IPS-11a (cell line): ENCODE measurements around the gene ZMYND10.

Experiments used
- H3K4me3 ChIP-seq: one replicate; pipeline ENCODE4 v1.5.1; 2013; ENCODE audit warnings: low read depth, low read length, control low read depth

The ZMYND10 gene

DNA sequence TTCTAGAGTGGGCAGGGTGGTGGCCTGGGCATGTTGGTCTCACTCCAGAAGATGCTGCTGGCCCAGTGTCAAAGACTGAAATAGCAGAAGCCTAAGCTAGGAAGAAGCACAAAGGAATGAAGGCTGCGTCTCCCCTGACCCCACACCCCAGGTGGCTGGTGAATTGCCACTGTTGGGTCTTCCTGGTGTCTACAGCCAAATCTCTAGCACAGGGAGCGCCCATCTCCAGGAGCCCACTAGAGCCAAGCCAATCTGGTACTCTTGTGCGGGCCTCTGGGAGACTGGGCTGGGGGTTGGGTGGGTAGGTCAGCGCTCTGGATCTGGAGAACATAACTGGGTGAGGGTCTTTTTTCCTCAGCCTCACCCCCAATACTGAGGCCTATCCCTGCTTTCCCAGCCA, 18.4 kb downstream of the ZMYND10 start:
- peak overlapping the region; percentile 94 for H3K4me3 ChIP-seq

DNA sequence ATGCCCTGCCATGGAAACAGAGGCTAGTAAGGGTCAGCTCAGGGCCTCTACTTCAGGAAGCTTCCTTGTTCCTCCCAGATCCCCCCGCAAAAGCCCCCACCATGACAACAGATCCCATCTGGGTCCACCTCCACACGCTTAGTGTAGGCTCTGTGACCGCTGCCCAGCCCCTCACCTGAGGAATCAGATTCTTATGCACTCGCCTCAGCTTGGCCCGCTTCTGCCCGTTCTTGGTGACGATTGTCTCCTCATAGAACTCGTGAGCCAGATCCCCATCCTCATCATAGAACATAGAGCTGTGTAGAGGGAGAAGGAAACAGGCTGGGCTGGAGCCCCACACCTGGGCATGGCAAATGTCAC, 19.4 kb downstream of the ZMYND10 start:
- H3K4me3 ChIP-seq, result no peak overlapping the region

DNA sequence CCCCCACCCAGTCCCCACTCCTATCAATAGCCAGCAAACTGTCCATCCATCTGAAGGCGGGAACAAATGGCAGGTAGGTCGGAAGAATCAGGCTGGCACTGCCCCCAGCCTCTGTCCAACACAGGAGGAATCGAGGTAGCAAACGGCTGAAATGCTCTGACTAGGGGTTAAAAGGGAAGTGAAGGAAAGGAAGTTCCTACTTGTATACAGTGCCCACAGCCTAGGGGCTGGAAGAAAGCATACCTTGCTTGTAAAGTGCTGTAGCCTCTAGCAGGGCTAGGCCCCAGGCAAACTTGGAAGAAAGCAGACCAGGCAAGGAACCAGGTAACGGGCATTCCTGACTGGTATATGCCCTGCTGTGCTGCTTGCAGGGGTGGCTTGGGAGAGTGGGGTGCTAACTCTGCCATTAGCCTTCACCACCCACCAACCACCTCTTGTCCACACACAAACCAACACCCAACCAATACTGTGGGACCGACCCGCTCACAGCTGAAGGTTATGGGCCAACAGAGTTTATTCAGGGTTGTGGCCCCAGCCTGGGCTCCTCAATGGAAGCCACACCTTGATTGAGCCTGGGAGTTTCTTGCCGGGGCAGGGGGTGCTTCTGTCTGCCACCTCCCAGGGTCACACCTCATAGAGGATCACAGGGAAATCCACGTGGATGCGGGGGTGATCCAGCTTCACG, 19.9 kb downstream of the ZMYND10 start:
- no peak overlapping the region for H3K4me3 ChIP-seq

GRCh38 chr3:50325113-50325480, 20.4 kb downstream of the ZMYND10 start:
- no peak overlapping the region for H3K4me3 ChIP-seq

DNA sequence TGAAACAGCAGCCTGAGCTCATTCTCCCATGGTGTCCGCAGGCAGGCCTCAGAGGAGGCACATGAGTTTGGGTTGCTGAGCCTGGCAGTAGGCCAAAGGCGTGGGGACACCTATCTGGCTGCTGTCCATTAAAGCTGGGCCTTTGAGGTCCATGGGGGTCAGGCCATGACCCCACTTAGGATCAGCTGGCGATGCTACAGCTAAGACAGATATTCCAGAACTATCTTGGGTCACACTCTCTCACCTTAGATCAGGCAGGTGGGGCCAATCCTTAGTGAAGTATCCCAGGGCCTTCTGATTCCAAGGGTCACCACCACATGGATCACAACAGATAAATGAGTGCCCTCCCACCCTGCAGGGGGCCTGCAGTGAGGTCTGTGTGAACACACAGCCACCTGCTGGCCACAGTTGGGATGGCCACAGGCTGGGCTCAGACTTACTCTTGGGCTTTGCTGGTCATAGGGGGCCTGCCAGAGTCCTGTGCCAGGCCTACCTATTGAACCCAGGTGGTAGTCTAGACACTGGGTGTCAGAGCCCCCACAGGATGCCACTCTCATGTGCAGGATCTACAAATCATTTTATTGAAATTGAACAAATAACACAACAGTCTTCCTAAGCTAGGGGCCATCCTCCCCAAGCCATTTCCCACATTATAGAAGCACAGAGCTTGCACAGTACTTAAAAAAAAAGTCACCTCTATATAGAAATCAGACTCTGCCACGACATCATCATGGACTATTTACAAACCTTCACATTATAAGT, 21.0 kb downstream of the ZMYND10 start:
- no peak overlapping the region for H3K4me3 ChIP-seq

GRCh38 chr3:50323614-50324199, 21.8 kb downstream of the ZMYND10 start:
- H3K4me3 ChIP-seq, result no peak overlapping the region

- no peak overlapping the region for H3K4me3 ChIP-seq
Measured at GRCh38 chr3:50323092-50323600, 22.4 kb downstream of the ZMYND10 start.

DNA sequence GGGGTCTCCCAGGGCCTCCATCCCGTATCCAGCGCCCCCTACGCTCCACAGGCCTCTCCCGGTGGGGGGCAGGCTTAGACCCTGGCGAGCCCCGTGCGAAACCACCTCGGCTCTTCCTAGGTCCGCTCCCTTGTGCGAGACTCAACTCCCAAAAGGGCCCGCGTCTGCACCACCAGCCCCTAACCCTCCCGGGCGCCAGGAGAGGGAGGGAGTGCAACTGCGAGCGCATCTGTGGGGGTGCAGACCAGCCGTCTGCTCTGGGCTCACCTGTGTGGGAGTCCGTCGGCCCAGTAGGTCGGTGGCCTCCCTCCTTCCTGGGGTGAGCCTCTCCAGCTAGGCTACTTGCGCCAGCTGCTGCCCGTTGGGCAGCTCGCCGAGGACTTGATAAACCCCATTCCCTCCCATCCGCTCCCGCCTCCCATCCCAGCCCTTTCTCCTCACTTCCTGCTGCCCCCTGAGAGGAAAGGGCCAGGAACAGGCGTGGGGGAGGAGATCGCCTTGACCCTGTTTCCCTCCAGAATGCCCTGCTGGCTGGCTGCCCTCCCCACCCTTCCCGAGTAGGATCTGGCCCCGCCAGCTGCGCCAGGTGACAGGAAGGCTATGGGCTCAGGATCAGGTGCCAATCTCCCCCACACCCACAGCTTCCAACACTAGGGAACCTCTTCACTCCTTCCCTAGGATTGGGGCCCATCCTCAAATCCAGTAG, 23.0 kb downstream of the ZMYND10 start, which contains the start of gene HYAL2:
Gene HYAL2, minus strand, starts transcription at position 360 of the 706 bp plus-strand sequence. CDS start 2,256 bp downstream, outside the sequence.
- H3K4me3 ChIP-seq, result peak within 1 kb of the TSS; percentile 82

DNA sequence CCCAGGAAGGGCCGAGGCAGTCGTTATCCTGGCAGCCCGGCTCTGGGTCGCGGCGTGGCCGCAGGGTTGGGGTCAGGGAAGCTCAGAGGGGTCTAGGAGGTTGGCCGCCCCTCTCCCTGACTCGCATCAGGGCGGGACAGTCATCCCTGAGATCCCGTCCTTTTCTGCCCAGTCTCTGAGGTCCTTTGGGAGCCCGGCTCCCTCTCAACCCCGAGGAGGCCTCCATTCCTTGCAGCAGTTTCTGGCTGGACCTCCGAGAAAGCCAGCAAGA, 23.5 kb downstream of the ZMYND10 start:
- H3K4me3 ChIP-seq, result peak overlapping the region; percentile 82

DNA sequence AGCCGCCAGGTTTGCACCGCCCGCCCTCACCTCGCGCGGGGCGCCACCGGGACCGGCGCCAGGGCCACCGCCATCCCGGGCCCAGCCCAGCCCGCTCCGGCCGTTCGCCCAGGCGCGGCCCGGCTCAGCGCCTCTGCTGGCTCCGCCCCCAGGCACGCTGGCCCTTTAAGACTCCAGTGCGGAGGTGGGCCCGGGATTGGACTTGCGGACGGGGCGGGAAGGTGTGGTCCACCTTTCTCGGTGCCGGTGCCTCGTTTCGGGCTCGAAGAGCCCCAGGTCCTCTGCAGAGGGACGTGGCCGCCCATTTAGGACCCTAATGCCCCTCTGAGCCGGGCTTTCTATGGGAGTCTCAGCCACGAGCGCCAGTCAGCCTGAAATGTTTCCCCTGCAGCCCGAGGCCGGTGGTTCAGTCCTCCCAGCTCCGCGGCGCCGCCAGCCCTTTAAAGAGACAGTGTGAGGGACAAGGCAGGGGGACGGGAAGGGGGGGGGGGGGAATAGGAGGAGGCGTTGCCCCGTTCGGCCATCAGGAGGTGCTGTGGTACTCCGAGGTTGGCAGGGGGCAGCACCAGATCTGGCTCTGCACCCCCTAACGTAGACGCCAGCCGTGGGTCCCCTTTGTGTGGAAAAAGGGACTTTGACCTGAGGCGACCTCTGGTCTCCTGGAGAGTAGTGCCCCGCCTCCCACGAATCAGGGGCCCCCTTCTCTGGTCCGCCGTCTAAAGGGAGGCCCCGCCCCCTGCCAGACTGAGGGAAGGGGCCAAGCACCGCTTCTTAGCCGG, 24.0 kb downstream of the ZMYND10 start:
- peak overlapping the region; percentile 82 for H3K4me3 ChIP-seq

- peak overlapping the region; percentile 82 for H3K4me3 ChIP-seq
Measured at GRCh38 chr3:50320853-50321335, 24.6 kb downstream of the ZMYND10 start.

GRCh38 chr3:50319894-50320625, 25.5 kb downstream of the ZMYND10 start:
- H3K4me3 ChIP-seq, result peak overlapping the region; percentile 82

- no peak overlapping the region for H3K4me3 ChIP-seq
Measured at GRCh38 chr3:50319181-50319893, 26.2 kb downstream of the ZMYND10 start.

- no peak overlapping the region for H3K4me3 ChIP-seq
Measured at GRCh38 chr3:50318615-50319014, 26.9 kb downstream of the ZMYND10 start.

DNA sequence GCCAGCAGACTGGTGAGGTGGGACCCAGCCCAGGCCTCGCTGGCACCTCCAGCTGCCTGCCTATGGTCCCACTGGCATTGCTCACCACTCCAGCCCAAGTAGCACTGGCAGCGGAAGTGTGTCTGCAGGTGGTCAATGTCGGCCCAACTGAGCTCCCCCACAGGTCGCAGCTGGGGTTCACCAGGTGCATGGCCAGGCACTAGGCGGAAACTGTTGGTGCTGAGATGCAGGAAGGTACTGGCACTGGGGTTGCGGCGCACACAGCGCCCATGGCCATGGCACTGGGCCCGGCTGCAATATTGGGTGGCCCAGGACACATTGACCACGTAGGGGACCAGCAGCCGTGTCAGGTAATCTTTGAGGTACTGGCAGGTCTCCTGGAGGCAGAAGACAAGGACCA, 27.4 kb downstream of the ZMYND10 start:
- H3K4me3 ChIP-seq, result no peak overlapping the region

DNA sequence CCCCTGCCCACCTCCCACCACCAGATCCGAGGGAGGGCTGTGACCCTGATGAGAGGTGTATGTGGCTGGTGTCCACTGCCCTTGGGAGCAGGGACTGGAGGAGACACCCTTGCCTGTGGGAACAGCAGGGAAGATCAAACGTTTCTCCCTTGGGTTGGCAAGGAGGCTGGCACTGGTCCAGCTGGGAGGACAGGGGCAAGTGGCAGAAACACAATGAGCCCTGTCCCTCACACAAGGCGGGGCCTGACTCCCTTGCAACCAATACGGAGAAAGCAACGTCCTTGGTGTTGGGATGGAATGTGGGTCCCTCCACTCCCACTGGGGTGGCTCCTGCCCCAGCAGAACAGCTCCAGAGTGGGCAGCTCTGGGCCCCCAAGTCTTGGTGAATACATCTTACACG, 28.2 kb downstream of the ZMYND10 start:
- H3K4me3 ChIP-seq, result no peak overlapping the region

GRCh38 chr3:50316657-50317242, 28.8 kb downstream of the ZMYND10 start:
- no peak overlapping the region for H3K4me3 ChIP-seq

DNA sequence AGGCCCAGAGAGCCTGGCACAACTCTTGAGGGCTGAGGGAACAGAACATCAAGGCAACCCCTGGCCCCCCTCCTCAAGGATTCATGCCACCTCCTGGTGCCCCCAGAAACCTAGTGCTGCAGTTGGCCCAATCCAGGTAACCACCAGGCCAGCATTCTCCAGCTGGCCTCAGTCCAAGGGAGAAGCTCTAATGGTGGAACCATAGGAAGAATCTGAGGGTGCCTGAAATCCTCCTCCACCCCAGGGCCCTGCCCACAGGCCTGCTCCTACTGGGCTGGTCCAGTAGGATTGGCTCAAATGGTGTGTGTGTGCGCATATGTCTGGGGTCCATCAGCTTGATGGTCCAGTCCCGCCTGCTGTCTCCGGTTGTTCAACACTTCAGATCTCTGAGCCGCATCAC, 30.7 kb downstream of the ZMYND10 start:
- H3K4me3 ChIP-seq, result no peak overlapping the region

DNA sequence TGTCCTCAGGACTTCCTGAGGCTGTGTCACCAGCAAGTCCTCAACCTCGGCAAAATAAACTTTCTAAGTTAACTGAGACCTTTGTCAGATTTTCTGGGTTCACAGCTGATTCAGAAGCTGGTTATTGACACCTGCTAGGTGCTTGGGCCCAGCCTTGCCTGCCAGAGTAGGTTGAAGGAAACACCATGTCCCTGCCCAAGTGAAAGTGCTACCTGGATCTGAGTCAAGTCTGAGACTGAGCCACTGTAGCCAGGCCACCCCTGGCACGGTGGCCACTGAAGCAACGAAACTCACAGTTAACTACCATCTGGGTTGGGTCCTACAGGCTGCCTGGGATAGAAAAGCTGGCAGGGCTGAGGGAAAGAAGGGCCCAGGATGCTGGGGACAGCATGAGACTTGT, 31.2 kb downstream of the ZMYND10 start:
- no peak overlapping the region for H3K4me3 ChIP-seq
